Activated CD4-positive, alpha-beta T cell treated with anti-CD3 and anti-CD28 coated beads for 24 hours (primary cell): Measurements from ENCODE around the gene CBX4.

Experiments
- DNase-seq, 2 donors: peaks; one replicate each; pipeline ENCODE4 v3.0.0-alpha.2; 2020; ENCODE audit warnings: low read depth in 2 of 2

CBX4 gene

GRCh38 chr17:79829004-79829403 lies 10.2 kb downstream of the CBX4 start:
- DNase-seq = no peak

GRCh38 chr17:79826841-79827578 lies 12.2 kb downstream of the CBX4 start:
- DNase-seq = no peak

GRCh38 chr17:79826204-79826680 lies 13.0 kb downstream of the CBX4 start:
- no peak for DNase-seq

- no peak for DNase-seq
Measured at GRCh38 chr17:79825580-79825921, 13.7 kb downstream of the CBX4 start.

- no peak for DNase-seq
Measured at GRCh38 chr17:79824893-79825579, 14.2 kb downstream of the CBX4 start.

GRCh38 chr17:79824234-79824633 lies 15.0 kb downstream of the CBX4 start:
- no peak for DNase-seq

GRCh38 chr17:79822583-79823124 lies 16.6 kb downstream of the CBX4 start:
- no peak for DNase-seq

- DNase-seq = no peak
Measured at GRCh38 chr17:79821331-79822095, 17.7 kb downstream of the CBX4 start.

GRCh38 chr17:79820959-79821330 lies 18.3 kb downstream of the CBX4 start:
- no peak for DNase-seq

- DNase-seq = no peak
Measured at GRCh38 chr17:79819534-79820276, 19.5 kb downstream of the CBX4 start.

- DNase-seq = no peak
Measured at GRCh38 chr17:79819085-79819484, 20.2 kb downstream of the CBX4 start.

GRCh38 chr17:79818026-79818758 lies 21.0 kb downstream of the CBX4 start:
- DNase-seq = no peak

GRCh38 chr17:79815836-79816461 lies 23.3 kb downstream of the CBX4 start:
- DNase-seq = no peak

- no peak for DNase-seq
Measured at GRCh38 chr17:79814974-79815835, 24.0 kb downstream of the CBX4 start.

GRCh38 chr17:79814127-79814973 lies 24.9 kb downstream of the CBX4 start:
- no peak for DNase-seq

- no peak for DNase-seq
Measured at GRCh38 chr17:79813297-79814126, 25.7 kb downstream of the CBX4 start.

- DNase-seq = no peak
Measured at GRCh38 chr17:79812353-79813258, 26.6 kb downstream of the CBX4 start.
